Neural cell (in vitro differentiated cells): Measurements from ENCODE around the gene POLA2.

Experiments used
- CTCF ChIP-seq: fragments of 450-650 bp; IDR thresholded peaks from 2 replicates; pipeline ENCODE4 v1.5.1; 2014; ENCODE audit warnings: antibody characterized with exemption, mild to moderate bottlenecking, moderate library complexity; ENCODE audit not compliant: poor library complexity, severe bottlenecking
- EP300 ChIP-seq: fragments of 450-650 bp; conservative IDR thresholded peaks from 2 replicates; pipeline ENCODE4 v1.6.1; 2014; ENCODE audit warnings: antibody characterized with exemption, mild to moderate bottlenecking, moderate library complexity; ENCODE audit not compliant: poor library complexity, severe bottlenecking
- EZH2 ChIP-seq: fragments of 200-600, 300-800 bp; shearing (Covaris generic), sonication (generic); IDR thresholded peaks from 2 replicates; pipeline ENCODE4 v1.6.1; 2014; ENCODE audit warnings: antibody characterized with exemption, low read length, borderline replicate concordance, mild to moderate bottlenecking; ENCODE audit not compliant: insufficient read depth, poor library complexity, severe bottlenecking
- MXI1 ChIP-seq: fragments of 450-650 bp; conservative IDR thresholded peaks from 2 replicates; pipeline ENCODE4 v1.6.1; 2014; ENCODE audit warnings: antibody characterized with exemption, mild to moderate bottlenecking; ENCODE audit not compliant: poor library complexity, severe bottlenecking
- POLR2AphosphoS5 ChIP-seq: IDR thresholded peaks from 2 replicates; pipeline ENCODE4 v1.6.1; 2012
- RAD21 ChIP-seq: fragments of 450-650 bp; conservative IDR thresholded peaks from 2 replicates; pipeline ENCODE4 v1.6.1; 2014; ENCODE audit warnings: antibody characterized with exemption, mild to moderate bottlenecking, moderate library complexity
- SMC3 ChIP-seq: fragments of 450-650 bp; conservative IDR thresholded peaks from 2 replicates; pipeline ENCODE4 v1.6.1; 2014; ENCODE audit warnings: antibody characterized with exemption, mild to moderate bottlenecking, moderate library complexity; ENCODE audit not compliant: poor library complexity
- TAF1 ChIP-seq: IDR thresholded peaks from 2 replicates; pipeline ENCODE4 v1.6.1; 2012; ENCODE audit warnings: low read depth
- TF ChIP-seq, protein P1 (sequence below): IDR thresholded peaks from 2 replicates; pipeline ENCODE4 v1.6.1; 2012; ENCODE audit warnings: borderline replicate concordance

DNA sequence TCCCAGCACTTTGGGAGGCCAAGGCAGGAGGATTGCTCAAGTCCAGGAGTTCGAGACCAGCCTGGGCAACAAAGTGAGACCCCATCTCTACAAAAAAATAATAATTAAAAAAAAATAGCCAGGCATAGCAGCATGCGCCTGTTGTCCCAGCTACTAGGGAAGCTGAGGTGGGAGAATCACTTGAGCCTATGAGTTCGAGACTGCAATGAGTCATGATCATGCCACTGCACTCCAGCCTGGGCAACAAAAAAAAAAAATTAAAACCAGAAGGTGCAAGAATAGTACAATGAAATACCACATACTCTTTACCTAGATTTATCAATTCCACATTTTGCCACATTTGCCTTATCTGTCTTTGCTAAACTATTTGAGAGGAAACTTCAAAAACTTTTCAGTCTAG is 80.1 kb downstream of the POLA2 start:
- TF ChIP-seq, protein P1, sequence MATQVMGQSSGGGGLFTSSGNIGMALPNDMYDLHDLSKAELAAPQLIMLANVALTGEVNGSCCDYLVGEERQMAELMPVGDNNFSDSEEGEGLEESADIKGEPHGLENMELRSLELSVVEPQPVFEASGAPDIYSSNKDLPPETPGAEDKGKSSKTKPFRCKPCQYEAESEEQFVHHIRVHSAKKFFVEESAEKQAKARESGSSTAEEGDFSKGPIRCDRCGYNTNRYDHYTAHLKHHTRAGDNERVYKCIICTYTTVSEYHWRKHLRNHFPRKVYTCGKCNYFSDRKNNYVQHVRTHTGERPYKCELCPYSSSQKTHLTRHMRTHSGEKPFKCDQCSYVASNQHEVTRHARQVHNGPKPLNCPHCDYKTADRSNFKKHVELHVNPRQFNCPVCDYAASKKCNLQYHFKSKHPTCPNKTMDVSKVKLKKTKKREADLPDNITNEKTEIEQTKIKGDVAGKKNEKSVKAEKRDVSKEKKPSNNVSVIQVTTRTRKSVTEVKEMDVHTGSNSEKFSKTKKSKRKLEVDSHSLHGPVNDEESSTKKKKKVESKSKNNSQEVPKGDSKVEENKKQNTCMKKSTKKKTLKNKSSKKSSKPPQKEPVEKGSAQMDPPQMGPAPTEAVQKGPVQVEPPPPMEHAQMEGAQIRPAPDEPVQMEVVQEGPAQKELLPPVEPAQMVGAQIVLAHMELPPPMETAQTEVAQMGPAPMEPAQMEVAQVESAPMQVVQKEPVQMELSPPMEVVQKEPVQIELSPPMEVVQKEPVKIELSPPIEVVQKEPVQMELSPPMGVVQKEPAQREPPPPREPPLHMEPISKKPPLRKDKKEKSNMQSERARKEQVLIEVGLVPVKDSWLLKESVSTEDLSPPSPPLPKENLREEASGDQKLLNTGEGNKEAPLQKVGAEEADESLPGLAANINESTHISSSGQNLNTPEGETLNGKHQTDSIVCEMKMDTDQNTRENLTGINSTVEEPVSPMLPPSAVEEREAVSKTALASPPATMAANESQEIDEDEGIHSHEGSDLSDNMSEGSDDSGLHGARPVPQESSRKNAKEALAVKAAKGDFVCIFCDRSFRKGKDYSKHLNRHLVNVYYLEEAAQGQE, result no peak
- no peak for TF ChIP-seq POLR2AphosphoS5
- TF ChIP-seq CTCF, result no peak
- TF ChIP-seq EZH2, result no peak
- no peak for TF ChIP-seq SMC3
- TF ChIP-seq TAF1, result no peak
- TF ChIP-seq RAD21, result no peak
- TF ChIP-seq MXI1, result no peak
- TF ChIP-seq EP300, result no peak
